ENCODE measurements around the gene ADD2. TPM values are rescaled to one million over a fixed set of nuclear protein-coding genes. Genes with fewer than 3 reads are reported as not detected.

ADD2 gene
- total RNA-seq, 3 donors from 2014 or later (not counting 1 experiment from before 2014, with no cell fraction given) = 0.16 to 1.4 (median 0.40) TPM

DNA sequence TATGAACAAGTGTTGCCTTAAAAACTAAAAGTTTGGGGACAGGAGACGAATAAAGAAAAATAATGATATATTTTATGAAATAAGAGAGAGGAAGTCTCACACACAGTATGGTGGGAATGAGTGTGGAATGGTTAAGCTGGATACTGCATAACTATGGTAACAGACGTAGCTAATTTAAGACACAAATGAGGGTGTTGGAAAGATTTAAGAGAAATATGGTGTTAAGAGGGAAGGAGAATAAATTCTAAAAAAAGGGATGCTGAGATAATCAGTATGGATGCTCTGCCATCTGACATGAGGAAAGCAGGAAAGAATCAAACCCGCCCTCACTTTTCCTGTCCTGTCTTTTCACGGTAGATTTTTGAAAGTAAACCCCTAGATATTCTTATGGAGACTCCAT, 10.6 kb downstream of the ADD2 start:
- no peak for DNase-seq
- TF ChIP-seq, protein P1, sequence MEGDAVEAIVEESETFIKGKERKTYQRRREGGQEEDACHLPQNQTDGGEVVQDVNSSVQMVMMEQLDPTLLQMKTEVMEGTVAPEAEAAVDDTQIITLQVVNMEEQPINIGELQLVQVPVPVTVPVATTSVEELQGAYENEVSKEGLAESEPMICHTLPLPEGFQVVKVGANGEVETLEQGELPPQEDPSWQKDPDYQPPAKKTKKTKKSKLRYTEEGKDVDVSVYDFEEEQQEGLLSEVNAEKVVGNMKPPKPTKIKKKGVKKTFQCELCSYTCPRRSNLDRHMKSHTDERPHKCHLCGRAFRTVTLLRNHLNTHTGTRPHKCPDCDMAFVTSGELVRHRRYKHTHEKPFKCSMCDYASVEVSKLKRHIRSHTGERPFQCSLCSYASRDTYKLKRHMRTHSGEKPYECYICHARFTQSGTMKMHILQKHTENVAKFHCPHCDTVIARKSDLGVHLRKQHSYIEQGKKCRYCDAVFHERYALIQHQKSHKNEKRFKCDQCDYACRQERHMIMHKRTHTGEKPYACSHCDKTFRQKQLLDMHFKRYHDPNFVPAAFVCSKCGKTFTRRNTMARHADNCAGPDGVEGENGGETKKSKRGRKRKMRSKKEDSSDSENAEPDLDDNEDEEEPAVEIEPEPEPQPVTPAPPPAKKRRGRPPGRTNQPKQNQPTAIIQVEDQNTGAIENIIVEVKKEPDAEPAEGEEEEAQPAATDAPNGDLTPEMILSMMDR (IDR thresholded peaks at IDR 0.05) = no peak
- Histone ChIP-seq H3K9me3 (ENCODE audit: control insufficient read depth, insufficient read depth, low read length) (no peaks in the 10 kb centered on the region), H3K4me1 (ENCODE audit: control insufficient read depth, insufficient read depth, low read length) (no peaks in the 10 kb centered on the region), H3K27ac (ENCODE audit: low read length) (no peak overlapping the region), H3K27me3 (ENCODE audit: control insufficient read depth, insufficient read depth, low read length) (peaks cover 5% of the 10 kb centered on the region), H3K36me3 (ENCODE audit: control insufficient read depth, insufficient read depth, low read length) (no peaks in the 10 kb centered on the region), H3K4me3 (ENCODE audit: low read length) (no peak overlapping the region)
- H3K36me3 Mint-ChIP-seq = no peaks in the 10 kb centered on the region
- no peaks in the 10 kb centered on the region for H3K9me3 Mint-ChIP-seq
- 93% methylated on average over 4 of the region's 4 CpGs for WGBS (ENCODE audit: insufficient coverage)
- intact Hi-C loops (cut with micrococcal nuclease) = no loop called here
- no peak overlapping the region for H3K27ac Mint-ChIP-seq
- H3K27me3 Mint-ChIP-seq (ENCODE audit: low read depth in 2 of 2) = peaks cover 31 to 51% of the 10 kb centered on the region in 2 donors
- no peak for ATAC-seq
- H3K4me1 Mint-ChIP-seq = no peaks in the 10 kb centered on the region
- no peak overlapping the region for H3K4me3 Mint-ChIP-seq

DNA sequence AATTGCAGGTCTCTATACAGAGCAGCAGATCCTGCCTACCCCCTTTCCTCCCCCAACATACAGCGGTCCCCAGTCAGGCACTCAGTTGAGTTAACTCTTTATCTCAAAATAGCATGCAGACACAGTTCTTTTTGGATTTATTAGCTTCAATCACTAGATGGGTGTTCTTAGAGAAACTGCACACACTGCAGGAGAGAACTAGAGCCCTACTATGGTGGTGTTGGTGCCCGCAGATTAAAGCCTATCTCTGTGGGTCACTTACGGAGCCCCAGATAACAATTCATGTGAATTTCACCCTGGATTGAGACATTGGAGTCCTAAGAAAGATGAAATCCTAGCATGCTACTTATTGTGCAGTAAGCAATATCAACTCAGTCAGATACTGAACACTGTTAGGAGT, 11.9 kb downstream of the ADD2 start:
- TF ChIP-seq, protein P1 (IDR thresholded peaks at IDR 0.05) = no peak
- H3K27ac Mint-ChIP-seq = no peak overlapping the region
- no peak overlapping the region for H3K27ac ChIP-seq (ENCODE audit: low read length)
- ATAC-seq (no peak), DNase-seq (no peak)
- H3K36me3 ChIP-seq (ENCODE audit: control insufficient read depth, insufficient read depth, low read length) = no peaks in the 10 kb centered on the region
- intact Hi-C loops (cut with micrococcal nuclease) = no loop called here
- no peak overlapping the region for H3K4me3 ChIP-seq (ENCODE audit: low read length)
- H3K9me3 Mint-ChIP-seq = no peaks in the 10 kb centered on the region
- no peaks in the 10 kb centered on the region for H3K36me3 Mint-ChIP-seq
- WGBS (ENCODE audit: insufficient coverage) = 95% methylated on average over 3 of the region's 3 CpGs
- H3K4me1 Mint-ChIP-seq = no peaks in the 10 kb centered on the region
- H3K4me3 Mint-ChIP-seq = no peak overlapping the region
- no peaks in the 10 kb centered on the region for H3K4me1 ChIP-seq (ENCODE audit: control insufficient read depth, insufficient read depth, low read length)
- peaks cover 27 to 42% of the 10 kb centered on the region in 2 donors for H3K27me3 Mint-ChIP-seq (ENCODE audit: low read depth in 2 of 2)
- H3K9me3 ChIP-seq (ENCODE audit: control insufficient read depth, insufficient read depth, low read length) = no peaks in the 10 kb centered on the region
- H3K27me3 ChIP-seq (ENCODE audit: control insufficient read depth, insufficient read depth, low read length) = peaks cover 5% of the 10 kb centered on the region

DNA sequence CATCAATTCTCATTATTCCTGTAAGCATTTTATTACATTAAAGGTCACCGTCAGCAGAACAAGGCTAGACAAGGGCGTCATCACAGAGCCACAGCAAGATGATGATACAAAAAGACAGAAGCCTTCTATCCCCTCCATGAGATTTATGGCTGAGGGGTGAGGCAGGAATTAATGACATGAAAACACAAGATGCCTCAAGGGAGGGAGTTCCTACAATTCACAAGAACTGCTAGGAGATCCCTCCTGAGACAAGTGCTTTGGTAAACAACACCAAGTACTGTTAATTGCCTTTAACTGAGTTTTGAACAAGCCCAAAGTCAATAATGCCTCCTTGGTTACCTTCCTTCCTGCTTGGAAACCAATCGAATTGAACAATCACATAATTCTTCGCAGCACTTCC, 14.1 kb downstream of the ADD2 start:
- Histone ChIP-seq H3K27me3 (ENCODE audit: control insufficient read depth, insufficient read depth, low read length) (peaks cover 5% of the 10 kb centered on the region), H3K27ac (ENCODE audit: low read length) (no peak overlapping the region), H3K4me1 (ENCODE audit: control insufficient read depth, insufficient read depth, low read length) (no peaks in the 10 kb centered on the region), H3K9me3 (ENCODE audit: control insufficient read depth, insufficient read depth, low read length) (no peaks in the 10 kb centered on the region), H3K36me3 (ENCODE audit: control insufficient read depth, insufficient read depth, low read length) (no peaks in the 10 kb centered on the region), H3K4me3 (ENCODE audit: low read length) (no peak overlapping the region)
- Mint-ChIP-seq H3K36me3 (no peaks in the 10 kb centered on the region), H3K4me3 (no peak overlapping the region), H3K9me3 (no peaks in the 10 kb centered on the region), H3K27me3 (ENCODE audit: low read depth in 2 of 2) (peaks cover 26 to 41% of the 10 kb centered on the region in 2 donors), H3K27ac (no peak overlapping the region), H3K4me1 (no peaks in the 10 kb centered on the region)
- 88% methylated on average over 4 of the region's 4 CpGs for WGBS (ENCODE audit: insufficient coverage)
- ATAC-seq (no peak), DNase-seq (no peak)
- TF ChIP-seq, protein P1 (IDR thresholded peaks at IDR 0.05) = no peak
- intact Hi-C loops (cut with micrococcal nuclease) = no loop called here

DNA sequence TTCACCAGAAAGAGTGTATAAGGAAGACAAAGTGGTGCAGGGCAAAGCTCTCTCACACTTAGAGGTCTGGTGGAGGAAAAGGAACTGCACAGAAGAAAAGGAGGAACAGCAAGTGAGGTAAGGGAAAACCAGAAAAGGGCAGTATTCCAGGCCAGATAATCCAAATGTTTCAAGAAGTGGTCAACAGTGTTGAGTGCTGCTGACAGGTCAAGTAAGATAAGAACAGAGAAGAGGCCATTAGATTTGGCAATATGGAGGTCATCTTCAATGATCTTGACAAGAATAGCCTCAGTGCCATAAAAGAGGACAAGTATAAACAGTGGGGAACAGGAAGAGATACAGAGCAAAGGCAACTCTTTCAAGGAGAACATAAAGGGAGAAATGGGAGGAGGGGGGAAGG, 15.0 kb downstream of the ADD2 start:
- no peaks in the 10 kb centered on the region for H3K36me3 ChIP-seq (ENCODE audit: control insufficient read depth, insufficient read depth, low read length)
- H3K27ac ChIP-seq (ENCODE audit: low read length) = no peak overlapping the region
- no peaks in the 10 kb centered on the region for H3K4me1 Mint-ChIP-seq
- no peak for DNase-seq
- no peaks in the 10 kb centered on the region for H3K36me3 Mint-ChIP-seq
- no peak overlapping the region for H3K4me3 Mint-ChIP-seq
- TF ChIP-seq, protein P1 (IDR thresholded peaks at IDR 0.05) = no peak
- no peak overlapping the region for H3K27ac Mint-ChIP-seq
- H3K9me3 Mint-ChIP-seq = no peaks in the 10 kb centered on the region
- no peak overlapping the region for H3K4me3 ChIP-seq (ENCODE audit: low read length)
- no peaks in the 10 kb centered on the region for H3K4me1 ChIP-seq (ENCODE audit: control insufficient read depth, insufficient read depth, low read length)
- no peaks in the 10 kb centered on the region for H3K9me3 ChIP-seq (ENCODE audit: control insufficient read depth, insufficient read depth, low read length)
- no peak for ATAC-seq
- H3K27me3 Mint-ChIP-seq (ENCODE audit: low read depth in 2 of 2) = peaks cover 24 to 36% of the 10 kb centered on the region in 2 donors
- intact Hi-C loops (cut with micrococcal nuclease) = no loop called here
- H3K27me3 ChIP-seq (ENCODE audit: control insufficient read depth, insufficient read depth, low read length) = peaks cover 5% of the 10 kb centered on the region
